Suprapubic skin (tissue), 4 donors: ENCODE data around the gene HINFP. TPM values are rescaled to one million over a fixed set of nuclear protein-coding genes. Genes with fewer than 3 reads are reported as not detected.

Experiments used
- DNase-seq, 2 donors: peaks; one replicate each; pipeline ENCODE4 v3.0.0-alpha.2; 2019; ENCODE audit warnings: low spot score in 2 of 2
- H3K27ac ChIP-seq: fragments of 200-600 bp; sonication (generic); one replicate; pipeline ENCODE4 v1.5.1; 2019
- H3K27me3 ChIP-seq: fragments of 200-600 bp; sonication (generic); one replicate; pipeline ENCODE4 v1.5.1; 2019
- H3K36me3 ChIP-seq: fragments of 200-600 bp; sonication (generic); one replicate; pipeline ENCODE4 v1.5.1; 2019
- H3K4me1 ChIP-seq: fragments of 200-600 bp; sonication (generic); one replicate; pipeline ENCODE4 v1.5.1; 2019
- H3K4me3 ChIP-seq: fragments of 200-600 bp; sonication (generic); one replicate; pipeline ENCODE4 v1.5.1; 2019; ENCODE audit warnings: mild to moderate bottlenecking
- H3K9me3 ChIP-seq: fragments of 200-600 bp; sonication (generic); one replicate; pipeline ENCODE4 v1.5.1; 2019
- CTCF ChIP-seq, 2 donors: fragments of 200-600 bp in 1 of 2; fragments of 450-650 bp in 1 of 2; sonication (generic) in 1 of 2; IDR thresholded peaks; one replicate each; pipeline ENCODE4 v1.5.1; 2016 to 2019; ENCODE audit warnings: antibody characterized with exemption in 2 of 2, mild to moderate bottlenecking in 1 of 2, moderate library complexity in 1 of 2
- EP300 ChIP-seq: sonication (generic); formaldehyde crosslinking; IDR thresholded peaks from one replicate; pipeline ENCODE4 v1.6.1; 2017; ENCODE audit warnings: antibody characterized with exemption
- POLR2A ChIP-seq, 2 donors: fragments of 450-650 bp; IDR thresholded peaks; one replicate each; pipeline ENCODE4 v1.6.1; 2017; ENCODE audit warnings: antibody characterized with exemption in 2 of 2, mild to moderate bottlenecking in 2 of 2, moderate library complexity in 2 of 2
- POLR2AphosphoS5 ChIP-seq, 3 donors: sonication (generic); formaldehyde crosslinking; IDR thresholded peaks; one replicate each; pipeline ENCODE4 v1.6.1; 2017; ENCODE audit warnings: antibody characterized with exemption in 3 of 3
- WGBS: methylation state at CpG from one replicate; pipeline ENCODE4 v1.1.5; 2018; 5-methylcytosine and 5-hydroxymethylcytosine counted together
- total RNA-seq, 4 donors: library from RNA; depleted of rRNA; stranded (reverse); fragments of >200 nt; gene quantifications; one replicate each; pipeline ENCODE4 v1.1.0, GENCODE V29; 2016

Gene HINFP
- total RNA-seq, 4 donors from 2014 or later = 16.1 to 45.1 (median 26.7) TPM

- DNase-seq = no peak
- no peaks in the 10 kb centered on the region for H3K9me3 ChIP-seq
- H3K4me1 ChIP-seq = peaks cover 23% of the 10 kb centered on the region
- H3K4me3 ChIP-seq = no peak overlapping the region
- WGBS = 17% methylated on average over 7 of the region's 7 CpGs
- H3K36me3 ChIP-seq = no peaks in the 10 kb centered on the region
- TF ChIP-seq EP300 = no peak
- TF ChIP-seq POLR2A (IDR thresholded peaks at IDR 0.05) = no peak
- TF ChIP-seq CTCF (IDR thresholded peaks at IDR 0.05) = peak in 1 of 2 donors; percentile 71
- peaks cover 35% of the 10 kb centered on the region for H3K27me3 ChIP-seq
- no peak overlapping the region for H3K27ac ChIP-seq
These were observed 23.6 kb downstream of the HINFP start for GRCh38 chr11:119144825-119145486.

GRCh38 chr11:119145551-119145950, 24.2 kb downstream of the HINFP start:
- H3K4me3 ChIP-seq = no peak overlapping the region
- 50% methylated on average over 3 of the region's 3 CpGs for WGBS
- DNase-seq = no peak
- no peak overlapping the region for H3K27ac ChIP-seq
- TF ChIP-seq CTCF (IDR thresholded peaks at IDR 0.05) = no peak
- no peak for TF ChIP-seq POLR2AphosphoS5 (IDR thresholded peaks at IDR 0.05)
- TF ChIP-seq POLR2A (IDR thresholded peaks at IDR 0.05) = no peak
- TF ChIP-seq EP300 = no peak
- H3K36me3 ChIP-seq = no peaks in the 10 kb centered on the region
- H3K4me1 ChIP-seq = peaks cover 23% of the 10 kb centered on the region
- H3K27me3 ChIP-seq = peaks cover 37% of the 10 kb centered on the region
- H3K9me3 ChIP-seq = no peaks in the 10 kb centered on the region

GRCh38 chr11:119147604-119148333, 26.4 kb downstream of the HINFP start:
- H3K4me1 ChIP-seq = peaks cover 23% of the 10 kb centered on the region
- H3K9me3 ChIP-seq = no peaks in the 10 kb centered on the region
- H3K27ac ChIP-seq = no peak overlapping the region
- no peak overlapping the region for H3K4me3 ChIP-seq
- H3K27me3 ChIP-seq = peaks cover 37% of the 10 kb centered on the region
- no peaks in the 10 kb centered on the region for H3K36me3 ChIP-seq
- DNase-seq = no peak
- WGBS = 59% methylated on average over 6 of the region's 6 CpGs
- TF ChIP-seq POLR2AphosphoS5 (IDR thresholded peaks at IDR 0.05) = no peak
- no peak for TF ChIP-seq EP300
- no peak for TF ChIP-seq CTCF (IDR thresholded peaks at IDR 0.05)
- no peak for TF ChIP-seq POLR2A (IDR thresholded peaks at IDR 0.05)

- 3% methylated on average over 16 of the region's 16 CpGs for WGBS
- H3K9me3 ChIP-seq = no peaks in the 10 kb centered on the region
- H3K27me3 ChIP-seq = peaks cover 37% of the 10 kb centered on the region
- H3K36me3 ChIP-seq = no peaks in the 10 kb centered on the region
- H3K4me1 ChIP-seq = peaks cover 23% of the 10 kb centered on the region
- no peak for TF ChIP-seq POLR2A (IDR thresholded peaks at IDR 0.05)
- no peak for TF ChIP-seq EP300
- TF ChIP-seq POLR2AphosphoS5 (IDR thresholded peaks at IDR 0.05) = no peak
- no peak for TF ChIP-seq CTCF (IDR thresholded peaks at IDR 0.05)
- no peak overlapping the region for H3K27ac ChIP-seq
- DNase-seq = no peak
- H3K4me3 ChIP-seq = peak overlapping the region; percentile 70
These were observed 27.3 kb downstream of the HINFP start for GRCh38 chr11:119148720-119149017.

GRCh38 chr11:119149018-119149785, 27.8 kb downstream of the HINFP start, which contains the start of gene ABCG4:
Gene ABCG4, plus strand, starts transcription at chr11:119149052. Its CDS starts 914 bp downstream, at chr11:119149966.
- Histone ChIP-seq H3K27me3 (peaks cover 37% of the 10 kb centered on the region), H3K9me3 (no peaks in the 10 kb centered on the region), H3K4me3 (peak within 1 kb of the TSS; percentile 70), H3K36me3 (no peaks in the 10 kb centered on the region), H3K4me1 (peaks cover 23% of the 10 kb centered on the region), H3K27ac (no peak within 1 kb of the TSS)
- no peak for TF ChIP-seq POLR2AphosphoS5 (IDR thresholded peaks at IDR 0.05)
- no peak for TF ChIP-seq EP300
- 1% methylated on average over 33 of the region's 73 CpGs for WGBS
- DNase-seq = no peak
